ENCODE measurements around the gene SARM1.

Gene SARM1

GRCh38 chr17:28392491-28392890, 21.0 kb downstream of the SARM1 start:
- no peak for DNase-seq (ENCODE audit: extremely low read depth in 1 of 2, low read depth in 1 of 2)

DNA sequence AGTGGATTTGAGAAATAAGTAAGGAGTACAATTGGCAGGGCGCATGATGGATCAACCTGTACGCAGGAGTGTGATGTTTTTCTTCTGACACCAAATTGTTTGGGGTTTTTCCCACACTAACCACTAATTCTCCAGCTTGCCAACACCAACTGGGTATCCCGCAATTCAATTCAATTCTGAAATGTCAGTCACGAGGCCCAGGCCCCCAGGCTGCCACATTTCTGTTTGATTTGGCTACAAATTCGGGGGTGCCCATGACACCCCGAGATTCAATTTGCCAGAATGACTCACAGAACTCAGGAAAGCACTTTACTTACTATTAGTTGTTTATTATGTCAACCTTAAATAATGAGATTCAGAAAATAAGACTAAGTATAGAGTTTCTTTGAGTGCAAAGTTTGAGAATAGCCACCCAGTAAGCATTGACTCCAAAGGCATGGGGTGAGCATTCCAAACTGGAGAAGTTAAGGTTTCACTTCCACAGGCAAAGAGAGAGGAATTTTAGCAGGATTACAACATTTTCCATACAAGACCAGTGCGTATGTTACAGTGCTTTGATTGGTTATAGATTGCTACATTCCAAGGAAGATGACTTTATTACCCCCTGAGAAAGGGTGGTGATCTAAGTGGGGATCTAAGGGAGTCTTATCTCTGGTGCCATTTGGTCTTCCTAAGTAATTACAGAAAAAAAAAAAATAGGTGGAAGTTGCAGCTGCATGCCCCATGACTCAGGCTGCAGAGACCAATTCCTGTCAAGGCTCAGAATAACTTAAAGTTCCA, 23.0 kb downstream of the SARM1 start:
- no peak for DNase-seq (ENCODE audit: extremely low read depth in 1 of 2, low read depth in 1 of 2)

DNA sequence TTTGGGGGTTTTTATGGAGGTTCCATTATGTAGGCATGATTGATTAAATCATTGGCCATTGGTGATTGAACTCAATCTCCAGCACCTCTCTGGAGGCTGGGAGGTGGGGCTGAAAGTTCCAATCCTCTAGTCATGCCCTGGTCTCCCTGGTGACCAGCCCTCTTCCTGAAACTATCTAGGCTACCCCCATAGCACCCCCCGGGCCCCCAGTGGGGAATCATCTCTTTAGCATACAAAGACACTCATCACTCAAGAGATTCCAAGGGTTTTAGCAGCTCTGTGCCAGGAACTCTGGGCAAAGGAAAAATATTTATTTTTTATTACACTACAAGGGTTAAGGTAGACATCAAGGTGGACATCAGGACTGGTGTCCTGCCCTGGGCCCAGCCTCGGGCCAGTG, 23.9 kb downstream of the SARM1 start:
- DNase-seq (ENCODE audit: extremely low read depth in 1 of 2, low read depth in 1 of 2) = no peak

GRCh38 chr17:28395968-28396367, 24.5 kb downstream of the SARM1 start:
- DNase-seq (ENCODE audit: extremely low read depth in 1 of 2, low read depth in 1 of 2) = no peak

DNA sequence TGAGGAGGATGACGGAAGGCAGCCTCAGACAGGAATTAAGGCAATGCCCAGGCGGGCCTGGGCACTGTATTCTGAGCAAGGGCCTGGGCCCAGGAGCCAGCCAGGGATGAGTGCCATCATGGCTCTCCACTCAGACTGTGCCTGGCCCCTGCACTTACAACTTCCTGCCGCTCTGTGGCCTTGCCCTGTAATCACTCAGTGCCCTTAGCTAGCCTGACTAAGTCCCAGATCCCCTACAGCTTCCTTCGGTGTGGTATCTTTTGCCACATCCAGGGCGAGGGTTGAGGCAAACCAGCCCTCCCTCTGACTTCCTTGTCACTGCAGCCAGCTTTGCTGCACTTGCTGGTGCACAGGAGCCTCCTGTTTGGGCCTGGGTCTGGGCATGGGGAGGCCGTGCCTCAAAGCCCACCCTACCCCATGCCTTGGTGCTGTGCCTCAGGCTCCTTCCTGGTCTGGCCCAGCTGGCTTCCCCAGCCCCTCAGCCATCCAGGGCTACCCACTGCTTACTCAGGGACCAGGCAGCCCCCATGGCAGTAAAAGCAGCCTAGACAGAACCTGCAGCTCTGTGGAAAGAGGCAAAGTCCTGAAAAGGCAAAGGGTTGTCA, 25.2 kb downstream of the SARM1 start:
- no peak for DNase-seq (ENCODE audit: extremely low read depth in 1 of 2, low read depth in 1 of 2)

DNA sequence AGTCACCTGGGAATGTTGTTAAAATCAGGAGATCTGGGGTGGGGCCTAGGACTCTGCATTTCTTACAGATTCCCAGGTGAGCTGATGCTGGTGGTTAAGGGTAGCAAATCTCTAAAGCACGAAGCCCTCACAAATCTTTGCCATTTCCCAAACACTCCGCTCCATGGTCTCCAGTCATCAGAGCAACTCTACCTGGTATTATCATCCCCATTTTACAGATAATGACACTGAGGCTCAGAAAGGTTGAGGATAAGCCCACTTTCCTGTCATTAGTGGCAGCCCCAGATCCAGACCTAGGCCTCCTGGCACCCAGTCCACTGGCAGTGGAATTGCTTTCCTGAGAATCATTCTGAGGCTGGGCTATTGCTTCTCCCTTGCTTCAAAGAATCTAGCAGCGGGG, 25.8 kb downstream of the SARM1 start:
- no peak for DNase-seq (ENCODE audit: extremely low read depth in 1 of 2, low read depth in 1 of 2)

DNA sequence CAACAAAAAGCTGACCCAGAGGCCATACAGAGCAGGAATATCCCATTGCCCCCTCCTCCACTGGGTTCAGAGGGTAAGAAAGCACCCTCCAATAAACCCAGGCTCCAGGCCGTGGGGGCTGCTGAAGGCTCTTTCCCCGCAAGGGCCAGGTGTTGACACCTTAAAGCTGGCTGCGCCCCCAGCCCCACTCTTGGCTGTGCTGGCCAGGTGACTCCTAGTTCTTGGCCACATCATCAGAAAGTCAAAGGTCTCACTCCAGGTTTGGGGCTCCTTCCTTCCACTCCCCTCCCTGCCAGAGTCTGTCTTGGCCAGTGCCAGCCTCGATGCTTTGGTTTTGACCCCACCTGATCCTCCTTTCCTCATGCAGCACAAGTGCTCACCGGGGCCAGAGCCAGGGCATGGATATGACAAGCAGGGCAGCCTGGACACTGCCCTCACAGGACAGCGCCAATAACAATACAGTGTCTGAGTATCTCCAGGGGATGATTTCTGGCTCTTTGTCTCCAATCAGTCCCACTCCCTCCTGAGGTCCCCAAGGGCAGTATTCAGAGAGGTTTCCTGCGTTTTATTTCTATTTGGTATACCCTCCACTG, 26.3 kb downstream of the SARM1 start:
- DNase-seq (ENCODE audit: extremely low read depth in 1 of 2, low read depth in 1 of 2) = no peak

- no peak for DNase-seq (ENCODE audit: extremely low read depth in 1 of 2, low read depth in 1 of 2)
Observed at GRCh38 chr17:28398280-28398981, 26.9 kb downstream of the SARM1 start.

DNA sequence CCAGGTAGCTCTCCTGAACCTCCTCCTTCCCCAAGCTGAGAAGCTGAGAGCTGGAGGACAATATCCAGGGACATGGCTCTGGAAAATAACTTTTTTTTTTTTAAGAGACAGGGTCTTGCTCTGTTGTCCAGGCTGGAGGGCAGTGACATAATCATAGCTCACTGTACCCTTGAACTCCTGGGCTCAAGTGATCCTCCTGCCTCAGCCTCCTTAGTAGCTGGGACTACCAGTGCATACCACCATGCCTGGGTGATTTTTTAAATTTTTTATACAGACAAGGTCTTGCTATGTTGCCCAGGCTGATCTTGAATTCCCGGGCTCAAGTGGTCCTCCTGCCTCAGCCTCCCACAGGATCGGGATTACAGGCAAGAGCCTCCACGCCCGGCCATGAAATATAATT, 28.3 kb downstream of the SARM1 start:
- no peak for DNase-seq (ENCODE audit: extremely low read depth in 1 of 2, low read depth in 1 of 2)

DNA sequence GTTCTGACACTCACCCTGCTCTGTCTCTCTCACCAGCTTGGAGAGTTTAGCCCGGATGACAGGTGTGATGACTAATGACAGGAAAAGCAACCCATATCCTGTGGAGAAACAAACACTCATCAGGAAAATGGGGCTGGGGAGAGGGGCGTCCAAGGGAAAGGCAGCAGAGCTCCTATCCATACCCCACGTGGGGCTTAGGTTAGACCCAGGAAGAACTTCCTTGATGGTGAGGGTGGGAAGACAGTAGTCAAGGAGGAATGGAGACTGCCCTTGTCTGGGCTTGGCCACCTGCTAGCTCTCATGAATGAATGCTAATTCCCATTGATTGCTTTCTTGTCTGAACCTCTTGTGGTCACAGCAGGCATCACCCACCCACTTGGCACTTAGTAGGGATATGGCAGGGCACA, 30.7 kb downstream of the SARM1 start:
- DNase-seq (ENCODE audit: extremely low read depth in 1 of 2, low read depth in 1 of 2) = no peak

DNA sequence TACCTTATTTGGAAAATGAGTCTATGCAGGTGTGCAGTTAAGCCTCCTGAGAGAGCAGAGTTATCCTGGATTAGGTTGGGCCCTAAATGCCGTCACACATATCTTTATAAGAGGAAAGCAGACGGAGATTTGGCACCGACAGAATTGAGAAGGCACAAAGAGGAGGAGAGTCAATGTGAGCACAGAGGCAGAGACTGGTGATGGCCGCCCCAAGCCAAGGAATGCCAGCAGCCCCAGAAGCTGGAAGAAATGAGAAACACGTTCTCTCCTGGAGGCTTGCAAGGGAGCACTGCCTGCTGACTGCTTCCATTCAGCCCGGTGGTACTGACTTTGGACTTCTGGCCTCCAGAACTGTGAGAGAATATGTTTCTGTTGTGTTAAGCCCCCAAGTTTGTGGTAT, 31.4 kb downstream of the SARM1 start:
- no peak for DNase-seq (ENCODE audit: extremely low read depth in 1 of 2, low read depth in 1 of 2)

- DNase-seq (ENCODE audit: extremely low read depth in 1 of 2, low read depth in 1 of 2) = no peak
Observed at GRCh38 chr17:28404007-28404406, 32.5 kb downstream of the SARM1 start.

- DNase-seq (ENCODE audit: extremely low read depth in 1 of 2, low read depth in 1 of 2) = no peak
Observed at GRCh38 chr17:28404461-28404811, 32.9 kb downstream of the SARM1 start.

- DNase-seq (ENCODE audit: extremely low read depth in 1 of 2, low read depth in 1 of 2) = no peak
Observed at GRCh38 chr17:28404812-28405570, 33.5 kb downstream of the SARM1 start.

- no peak for DNase-seq (ENCODE audit: extremely low read depth in 1 of 2, low read depth in 1 of 2)
Observed at GRCh38 chr17:28405632-28406472, 34.4 kb downstream of the SARM1 start, which contains the start of gene SLC46A1. SLC46A1 (minus strand) TSS chr17:28406212; CDS start chr17:28406114, 98 bp downstream.

GRCh38 chr17:28406473-28406814, 35.0 kb downstream of the SARM1 start:
- DNase-seq (ENCODE audit: extremely low read depth in 1 of 2, low read depth in 1 of 2) = no peak

GRCh38 chr17:28407130-28407973, 35.9 kb downstream of the SARM1 start:
- no peak for DNase-seq (ENCODE audit: extremely low read depth in 1 of 2, low read depth in 1 of 2)

GRCh38 chr17:28407974-28408306, 36.4 kb downstream of the SARM1 start:
- DNase-seq (ENCODE audit: extremely low read depth in 1 of 2, low read depth in 1 of 2) = no peak

DNA sequence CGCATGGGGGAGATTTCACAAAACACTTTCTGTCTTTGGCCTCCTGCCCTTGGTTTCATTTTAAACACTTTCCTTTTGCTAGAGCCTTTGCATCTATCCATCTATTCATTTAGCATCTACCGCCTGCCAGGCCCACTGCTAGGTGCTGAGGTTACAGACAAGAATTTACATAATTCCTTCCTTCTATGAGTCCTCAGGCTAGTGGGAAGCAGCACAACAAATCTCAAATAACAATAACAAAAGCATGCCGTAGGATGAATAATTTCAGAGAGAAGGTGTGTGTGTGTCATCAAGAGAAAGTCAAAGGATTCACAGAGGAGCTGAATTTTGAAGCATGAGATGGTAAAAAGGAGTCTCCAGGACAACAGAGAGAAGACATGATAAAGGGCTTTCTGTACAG, 40.6 kb downstream of the SARM1 start:
- no peak for DNase-seq (ENCODE audit: extremely low read depth in 1 of 2, low read depth in 1 of 2)
